Loucy (cell line): ENCODE data around the gene NBAS.

ENCODE experiments used
- H2AFZ ChIP-seq: fragments of 200-600 bp; sonication (generic); 2 replicates; pipeline ENCODE4 v1.6.0; 2016; ENCODE audit warnings: antibody characterized with exemption, mild to moderate bottlenecking, low read length, moderate library complexity
- H3F3A ChIP-seq: fragments of 200-600 bp; 2 replicates; pipeline ENCODE4 v1.6.0; 2016; ENCODE audit warnings: antibody characterized with exemption, low read depth, mild to moderate bottlenecking
- H3K27me3 ChIP-seq: fragments of 200-600 bp; sonication (generic); 2 replicates; pipeline ENCODE4 v1.6.1; 2014; ENCODE audit warnings: low read length, mild to moderate bottlenecking; ENCODE audit not compliant: insufficient read depth, poor library complexity, severe bottlenecking
- H3K36me3 ChIP-seq: fragments of 200-600 bp; sonication (generic); 2 replicates; pipeline ENCODE4 v1.6.1; 2016; ENCODE audit warnings: low read length; ENCODE audit not compliant: insufficient read depth
- H3K4me1 ChIP-seq: fragments of 200-600 bp; sonication (generic); 2 replicates; pipeline ENCODE4 v1.5.1; 2014; ENCODE audit warnings: low read length, mild to moderate bottlenecking; ENCODE audit not compliant: insufficient read depth, poor library complexity, severe bottlenecking
- H3K4me2 ChIP-seq: fragments of 200-600 bp; sonication (generic); 2 replicates; pipeline ENCODE4 v1.6.0; 2014; ENCODE audit warnings: antibody characterized with exemption, low read length, low read depth, mild to moderate bottlenecking; ENCODE audit not compliant: poor library complexity, severe bottlenecking
- H3K4me3 ChIP-seq: fragments of 200-600 bp; sonication (generic); 2 replicates; pipeline ENCODE4 v1.5.1; 2014; ENCODE audit warnings: low read length, mild to moderate bottlenecking, mixed read lengths; ENCODE audit not compliant: poor library complexity, severe bottlenecking
- H3K79me2 ChIP-seq: fragments of 200-600 bp; sonication (generic); 2 replicates; pipeline ENCODE4 v1.6.1; 2014; ENCODE audit warnings: low read length; ENCODE audit not compliant: insufficient read depth
- H3K9ac ChIP-seq: fragments of 200-600 bp; sonication (generic); 2 replicates; pipeline ENCODE4 v1.6.0; 2014; ENCODE audit warnings: mild to moderate bottlenecking, low read depth, low read length, moderate library complexity; ENCODE audit not compliant: poor library complexity, severe bottlenecking
- H3K9me2 ChIP-seq: fragments of 200-600 bp; sonication (generic); replicated peaks from 2 replicates; pipeline ENCODE4 v1.6.1; 2016; ENCODE audit warnings: low read depth, low read length, mixed read lengths
- H3K9me3 ChIP-seq: fragments of 200-600 bp; sonication (generic); 2 replicates; pipeline ENCODE4 v1.6.1; 2014; ENCODE audit warnings: mild to moderate bottlenecking, antibody characterized with exemption, low read length, low read depth; ENCODE audit not compliant: insufficient read depth
- H4K20me1 ChIP-seq: fragments of 200-600 bp; sonication (generic); 2 replicates; pipeline ENCODE4 v1.6.0; 2014; ENCODE audit warnings: antibody characterized with exemption, low read length, mild to moderate bottlenecking; ENCODE audit not compliant: insufficient read depth, poor library complexity, severe bottlenecking
- CTCF ChIP-seq: fragments of 200-600 bp; sonication (generic); conservative IDR thresholded peaks from 2 replicates; pipeline ENCODE4 v1.5.1; 2014; ENCODE audit warnings: mild to moderate bottlenecking, antibody characterized with exemption, low read length
- EZH2phosphoT487 ChIP-seq: fragments of 200-600 bp; IDR thresholded peaks from 2 replicates; pipeline ENCODE4 v1.6.1; 2018; ENCODE audit warnings: antibody characterized with exemption, mild to moderate bottlenecking, moderate library complexity, borderline replicate concordance

The NBAS gene

GRCh38 chr2:15563227-15564100 lies 2.3 kb upstream of the NBAS start:
- no peaks in the 10 kb centered on the region for H3K36me3 ChIP-seq
- H3K9me2 ChIP-seq: no peaks in the 10 kb centered on the region
- H2AFZ ChIP-seq: no peak overlapping the region
- peaks cover 32% of the 10 kb centered on the region for H3K79me2 ChIP-seq
- H3K9me3 ChIP-seq: no peaks in the 10 kb centered on the region
- no peaks in the 10 kb centered on the region for H3K27me3 ChIP-seq
- TF ChIP-seq EZH2phosphoT487: no peak
- TF ChIP-seq CTCF: no peak
- no peak overlapping the region for H3K9ac ChIP-seq
- no peaks in the 10 kb centered on the region for H4K20me1 ChIP-seq
- H3F3A ChIP-seq: no peaks in the 10 kb centered on the region
- no peak overlapping the region for H3K4me3 ChIP-seq
- H3K4me2 ChIP-seq: no peak overlapping the region
- peaks cover 30% of the 10 kb centered on the region for H3K4me1 ChIP-seq

GRCh38 chr2:15562354-15563031 lies 1.4 kb upstream of the NBAS start:
- H3K36me3 ChIP-seq: no peaks in the 10 kb centered on the region
- H3K9me2 ChIP-seq: no peaks in the 10 kb centered on the region
- no peaks in the 10 kb centered on the region for H3K27me3 ChIP-seq
- H3K9me3 ChIP-seq: no peaks in the 10 kb centered on the region
- peaks cover 40% of the 10 kb centered on the region for H3K79me2 ChIP-seq
- H2AFZ ChIP-seq: peak overlapping the region; percentile 97; the same call in 1 of the 2 replicates
- peak overlapping the region; percentile 82 for H3K9ac ChIP-seq
- H3K4me1 ChIP-seq: peaks cover 38% of the 10 kb centered on the region
- H3K4me3 ChIP-seq: peak overlapping the region; percentile 86
- TF ChIP-seq EZH2phosphoT487 (no peak), CTCF (no peak)
- H4K20me1 ChIP-seq: no peaks in the 10 kb centered on the region
- no peaks in the 10 kb centered on the region for H3F3A ChIP-seq
- H3K4me2 ChIP-seq: peak overlapping the region; percentile 95

- Histone ChIP-seq H3K4me3 (peak overlapping the region; percentile 86), H3K36me3 (no peaks in the 10 kb centered on the region), H3K27me3 (no peaks in the 10 kb centered on the region), H3K9ac (peak overlapping the region; percentile 82), H4K20me1 (no peaks in the 10 kb centered on the region), H3K9me2 (no peaks in the 10 kb centered on the region), H3K4me2 (peak overlapping the region; percentile 95), H3K4me1 (peaks cover 45% of the 10 kb centered on the region), H3F3A (no peaks in the 10 kb centered on the region), H2AFZ (peak overlapping the region; percentile 97), H3K9me3 (no peaks in the 10 kb centered on the region), H3K79me2 (peaks cover 45% of the 10 kb centered on the region)
- TF ChIP-seq CTCF: no peak
- no peak for TF ChIP-seq EZH2phosphoT487
These were observed 625 bp upstream of the NBAS start for GRCh38 chr2:15561574-15562344.
